ENCODE data around the gene NCLN. TPM values are rescaled to one million over a fixed set of nuclear protein-coding genes. Genes with fewer than 3 reads are reported as not detected.
A peak's percentile ranks its signal among the peaks of the same experiment; 100 is the strongest.
"Not testable (repeated sequence)": the region's sequence is repeated elsewhere in the genome, so short reads cannot be mapped to it uniquely, and the experiment has no call there.

Gene NCLN
- total RNA-seq, 1 donor from 2014 or later: 40.7 TPM

GRCh38 chr19:3216874-3217273 lies 31.1 kb downstream of the NCLN start:
- no peak for DNase-seq (ENCODE audit: low spot score)
- ATAC-seq: no peak

GRCh38 chr19:3220576-3220975 lies 34.8 kb downstream of the NCLN start:
- no peak for DNase-seq (ENCODE audit: low spot score)
- no peak for ATAC-seq

GRCh38 chr19:3221576-3221975 lies 35.8 kb downstream of the NCLN start:
- not testable (repeated sequence) for DNase-seq (ENCODE audit: low spot score); ATAC-seq

- ATAC-seq (no peak), DNase-seq (ENCODE audit: low spot score) (no peak)
These were observed 37.0 kb downstream of the NCLN start for GRCh38 chr19:3222709-3223108.

- no peak for DNase-seq (ENCODE audit: low spot score)
- peak; percentile 84 for ATAC-seq
These were observed 38.8 kb downstream of the NCLN start, which contains the start of gene CELF5 for GRCh38 chr19:3224346-3225168. TSS of gene CELF5 (plus strand) at chr19:3224661. CDS start at chr19:3224740, 79 bp downstream.

- ATAC-seq: no peak
- no peak for DNase-seq (ENCODE audit: low spot score)
These were observed 39.4 kb downstream of the NCLN start for GRCh38 chr19:3225169-3225485.

- DNase-seq (ENCODE audit: low spot score): no peak
- no peak for ATAC-seq
These were observed 40.0 kb downstream of the NCLN start for GRCh38 chr19:3225677-3226093.

- DNase-seq (ENCODE audit: low spot score) (no peak), ATAC-seq (no peak)
These were observed 41.4 kb downstream of the NCLN start for GRCh38 chr19:3227054-3227626.

GRCh38 chr19:3229346-3229743 lies 43.6 kb downstream of the NCLN start:
- DNase-seq (ENCODE audit: low spot score): no peak
- ATAC-seq: no peak

- DNase-seq (ENCODE audit: low spot score) (no peak), ATAC-seq (no peak)
These were observed 44.3 kb downstream of the NCLN start for GRCh38 chr19:3229888-3230496.

GRCh38 chr19:3231288-3231687 lies 45.6 kb downstream of the NCLN start:
- no peak for ATAC-seq

GRCh38 chr19:3233116-3233515 lies 47.4 kb downstream of the NCLN start:
- no peak for ATAC-seq
- DNase-seq (ENCODE audit: low spot score): no peak

More at GRCh38 chr19:3231288-3231687, 45.6 kb downstream of the NCLN start:
- DNase-seq (ENCODE audit: low spot score): no peak

GRCh38 chr19:3233831-3234230 lies 48.1 kb downstream of the NCLN start:
- ATAC-seq (no peak), DNase-seq (ENCODE audit: low spot score) (no peak)

- ATAC-seq (no peak), DNase-seq (ENCODE audit: low spot score) (no peak)
These were observed 49.1 kb downstream of the NCLN start for GRCh38 chr19:3234800-3235199.

- not testable (repeated sequence) for ATAC-seq
These were observed 49.9 kb downstream of the NCLN start for GRCh38 chr19:3235604-3236003.

GRCh38 chr19:3236272-3236671 lies 50.5 kb downstream of the NCLN start:
- ATAC-seq: no peak
- DNase-seq (ENCODE audit: low spot score): no peak

More at GRCh38 chr19:3235604-3236003, 49.9 kb downstream of the NCLN start:
- not testable (repeated sequence) for DNase-seq (ENCODE audit: low spot score)

- ATAC-seq (no peak), DNase-seq (ENCODE audit: low spot score) (no peak)
These were observed 52.4 kb downstream of the NCLN start for GRCh38 chr19:3238066-3238561.

GRCh38 chr19:3239367-3239766 lies 53.6 kb downstream of the NCLN start:
- DNase-seq (ENCODE audit: low spot score) (no peak), ATAC-seq (no peak)

- DNase-seq (ENCODE audit: low spot score): no peak
- ATAC-seq: peak; percentile 72
These were observed 58.3 kb downstream of the NCLN start for GRCh38 chr19:3243819-3244700.

GRCh38 chr19:3245050-3245449 lies 59.3 kb downstream of the NCLN start:
- no peak for DNase-seq (ENCODE audit: low spot score)

More at GRCh38 chr19:3245050-3245449, 59.3 kb downstream of the NCLN start:
- ATAC-seq: no peak

All from left lobe of liver (tissue), 2 donors.